ENCODE measurements around the gene NRIP1.

The NRIP1 gene

DNA sequence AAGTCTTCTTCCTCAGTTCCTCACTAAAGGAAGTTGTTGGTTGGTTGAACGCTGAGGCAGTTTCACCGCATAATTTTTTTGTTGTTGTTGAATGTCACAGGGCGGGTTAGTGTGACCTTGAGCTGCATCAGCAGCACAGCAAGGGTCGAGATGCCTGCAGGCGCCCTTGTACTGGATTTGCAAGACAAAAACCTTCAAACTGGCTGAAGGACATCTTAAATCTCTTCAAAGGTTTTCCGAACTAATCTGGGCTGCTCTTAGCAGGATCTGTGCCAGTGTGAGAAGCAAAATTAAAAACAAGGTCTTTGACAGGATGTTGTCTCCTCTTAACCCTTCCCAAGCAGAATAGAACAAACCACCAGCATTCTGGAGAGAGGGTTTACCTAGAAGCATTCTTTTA is 59.4 kb downstream of the NRIP1 start:
- no peak for DNase-seq

DNA sequence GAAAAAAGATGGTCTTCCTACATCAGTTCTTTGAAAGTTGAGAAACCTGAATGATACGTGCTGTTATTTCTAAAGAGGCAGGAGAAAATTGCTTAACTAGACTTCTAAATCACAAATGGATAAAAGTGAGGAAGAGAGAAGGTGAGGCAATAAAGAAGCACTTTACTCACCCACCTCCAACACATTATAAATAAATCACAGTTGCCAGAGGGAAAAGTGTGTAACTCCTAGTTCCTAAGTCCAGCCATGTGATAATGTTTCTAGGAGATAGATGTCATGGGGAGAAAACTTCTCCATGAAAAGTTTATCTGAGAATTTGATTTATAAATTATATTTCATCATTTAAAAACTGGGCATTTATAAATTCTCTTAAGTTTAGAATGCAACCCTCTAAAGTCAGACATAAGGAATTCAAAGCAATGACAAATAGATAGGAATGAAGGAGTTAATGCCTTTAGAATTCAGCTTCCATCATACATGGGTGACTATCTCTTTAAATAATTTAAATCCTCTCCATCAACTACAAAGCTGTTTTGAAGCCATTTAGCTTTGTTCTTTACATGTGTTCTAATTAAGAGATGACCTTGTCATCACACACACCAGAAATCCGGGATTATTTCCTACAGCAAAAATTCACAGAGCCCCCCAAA is 60.0 kb downstream of the NRIP1 start:
- DNase-seq: no peak

DNA sequence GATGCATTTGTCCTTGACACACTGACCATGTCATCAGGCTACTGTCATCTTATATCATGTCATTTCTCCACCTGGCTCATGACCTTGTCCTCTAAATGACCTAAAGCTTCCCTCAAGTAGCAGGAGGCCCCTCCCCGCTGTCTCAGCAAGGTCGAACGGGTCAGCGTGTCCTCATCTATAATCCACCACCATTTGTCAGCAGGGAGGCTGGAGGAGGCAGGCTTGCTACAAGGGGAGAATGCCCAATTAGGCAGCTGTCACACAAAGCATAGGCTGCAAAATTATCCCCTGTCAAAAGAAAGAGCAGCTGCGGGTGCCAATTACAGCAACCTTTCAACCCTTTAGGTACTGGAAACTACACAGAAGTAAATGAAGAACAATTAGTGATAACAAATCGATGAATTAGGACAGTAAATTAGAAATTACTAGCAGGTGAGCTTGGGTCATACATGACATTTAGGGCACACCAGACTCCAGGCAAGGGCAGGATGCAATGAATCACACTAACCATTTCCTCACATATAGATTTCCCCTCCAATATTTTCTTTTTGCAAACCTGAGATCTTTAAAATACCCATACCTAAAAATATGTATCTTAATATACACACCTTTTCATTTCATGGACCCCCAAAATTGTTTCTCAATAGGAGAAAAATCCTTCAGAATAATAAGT is 61.2 kb downstream of the NRIP1 start:
- DNase-seq: no peak

DNA sequence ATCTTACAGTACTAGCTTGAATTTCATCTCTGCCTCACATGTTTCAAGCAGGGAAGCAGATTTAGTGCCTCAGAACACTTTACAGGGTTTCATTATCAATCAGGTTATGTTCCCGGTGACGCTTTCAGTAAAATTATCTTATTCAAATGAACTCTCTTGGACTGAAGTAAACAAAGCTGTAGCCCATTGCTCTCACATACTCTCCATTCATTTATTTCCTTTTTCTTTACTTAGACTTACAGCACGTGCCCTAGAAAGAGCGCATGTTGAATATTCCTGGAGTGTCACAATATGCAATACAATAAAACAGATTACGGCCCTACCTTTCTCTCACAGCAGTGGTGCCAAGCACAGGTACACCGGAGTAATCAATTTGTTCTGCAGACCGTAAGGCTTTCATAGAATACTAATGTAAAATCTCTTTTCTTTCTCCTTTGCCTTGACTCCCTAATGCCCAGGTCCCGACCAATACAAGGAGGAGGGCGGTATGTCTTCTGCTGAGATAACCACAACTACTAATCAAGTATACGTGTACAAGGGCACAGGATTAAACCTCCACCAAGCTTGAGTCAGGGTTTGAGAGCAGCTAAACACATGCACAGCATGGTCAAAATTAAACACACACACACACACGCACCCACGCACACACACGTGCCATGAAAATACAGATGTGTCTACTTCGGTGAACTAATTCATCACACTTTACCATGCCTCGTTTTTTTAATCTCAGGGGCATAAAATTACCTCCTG is 62.8 kb downstream of the NRIP1 start:
- no peak for DNase-seq

DNA sequence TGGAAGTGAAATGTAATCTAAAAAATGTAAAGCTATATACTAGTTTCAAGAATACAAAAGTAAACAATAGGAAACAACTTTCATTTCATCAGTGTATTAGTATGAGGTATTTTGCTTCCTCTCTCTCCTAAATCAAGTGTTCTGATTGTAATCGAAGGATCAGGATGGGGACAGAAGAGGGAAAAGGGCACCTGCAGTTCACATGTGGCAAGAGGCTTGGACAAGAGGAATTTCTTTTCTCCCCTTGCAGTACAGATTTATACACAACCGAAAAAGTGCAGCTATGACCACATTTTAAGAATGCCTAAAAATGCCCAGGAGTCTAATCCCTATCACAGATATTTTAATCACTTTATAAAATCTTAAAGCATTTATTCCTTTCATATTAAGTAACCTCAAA is 63.7 kb downstream of the NRIP1 start:
- DNase-seq: no peak

DNA sequence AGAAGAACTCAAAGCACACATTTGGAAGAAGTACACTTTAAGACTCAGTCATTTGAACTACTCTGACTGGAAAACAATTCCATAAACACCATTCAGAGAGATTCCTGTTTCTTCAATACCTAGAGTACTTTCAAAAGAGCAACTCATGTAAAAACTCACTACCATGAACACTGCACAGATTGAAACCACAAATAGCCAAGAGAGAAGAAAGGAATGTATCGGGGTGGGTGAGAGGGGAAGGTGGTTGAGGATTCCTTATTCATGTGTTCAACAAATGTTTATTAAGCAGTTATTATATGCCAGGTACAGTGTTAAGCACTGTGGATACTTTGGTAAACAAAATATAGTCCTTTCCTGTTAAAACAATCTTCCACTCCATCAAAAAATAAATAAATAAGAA is 64.7 kb downstream of the NRIP1 start:
- no peak for DNase-seq

DNA sequence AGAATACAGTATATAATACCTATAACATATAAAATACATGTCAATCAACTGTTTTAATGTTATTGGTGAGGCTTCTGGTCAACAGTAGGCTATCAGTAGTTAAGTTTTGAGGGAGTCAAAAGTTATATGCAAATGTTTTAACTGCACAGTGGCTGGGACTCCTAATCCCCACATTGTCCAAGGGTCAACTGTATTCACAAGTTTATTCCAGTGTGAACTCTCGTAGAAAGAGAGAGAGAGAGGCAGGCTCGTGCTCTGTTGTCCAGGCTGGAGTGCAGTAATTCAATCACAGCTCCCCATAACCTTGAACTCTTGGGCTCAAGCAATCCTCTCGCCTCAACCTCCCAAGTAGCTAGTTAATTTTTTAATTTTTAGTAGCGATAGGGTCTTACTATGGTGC is 66.0 kb downstream of the NRIP1 start:
- DNase-seq: no peak

DNA sequence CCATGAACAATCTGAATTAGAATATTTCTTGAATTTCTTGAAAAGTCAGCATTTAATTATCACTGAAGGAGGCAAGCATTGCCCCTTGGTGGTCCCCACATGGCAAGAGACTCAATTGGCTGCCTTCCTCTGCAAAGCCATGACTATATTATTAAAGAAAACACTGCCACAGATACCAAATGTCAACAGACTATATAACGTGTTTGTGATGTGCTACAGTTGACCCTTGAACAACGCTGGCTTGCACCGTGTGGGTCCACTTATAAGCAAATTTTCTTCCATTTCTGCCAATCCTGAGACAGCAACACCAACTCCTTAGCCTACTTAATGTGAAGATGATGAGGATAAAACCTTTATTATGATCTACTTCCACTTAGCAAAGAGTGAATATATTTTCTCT is 66.5 kb downstream of the NRIP1 start:
- no peak for DNase-seq

DNA sequence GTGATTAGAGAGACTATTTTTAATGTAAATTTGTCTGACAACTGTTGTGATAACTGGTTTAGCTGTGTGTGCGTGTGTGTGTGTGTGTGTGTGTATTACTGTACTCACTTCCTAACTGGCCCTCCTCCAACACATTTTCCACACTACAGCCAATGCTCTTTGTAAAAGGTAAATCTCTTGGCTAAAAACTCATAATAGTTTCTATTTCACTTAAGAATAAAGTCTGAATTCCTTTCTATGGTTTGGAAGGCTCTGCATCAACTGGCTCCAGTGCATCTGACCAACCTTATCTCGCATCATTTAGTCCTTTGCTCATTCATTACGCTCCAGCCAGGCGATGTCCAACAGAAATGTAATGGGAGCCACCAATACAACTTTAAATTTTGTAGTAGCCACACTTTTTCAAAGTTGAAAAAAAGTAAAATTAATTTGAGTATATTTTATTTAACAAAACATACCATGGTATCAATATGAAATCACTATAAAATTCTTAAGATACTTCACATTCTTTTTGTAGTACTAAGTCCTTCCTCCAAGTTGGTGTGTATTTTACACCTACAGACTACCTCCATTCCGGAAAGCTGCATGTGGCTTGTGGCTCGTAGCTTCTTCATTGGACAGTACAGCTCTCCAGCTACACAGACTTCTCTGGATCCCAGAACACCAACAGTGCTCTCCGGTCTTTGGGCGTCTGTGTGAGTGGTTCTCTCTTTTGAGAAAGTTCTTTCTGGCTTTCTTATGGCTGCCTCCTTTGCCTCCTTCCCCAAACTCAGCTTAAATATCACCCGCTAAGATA is 68.9 kb downstream of the NRIP1 start:
- no peak for DNase-seq

DNA sequence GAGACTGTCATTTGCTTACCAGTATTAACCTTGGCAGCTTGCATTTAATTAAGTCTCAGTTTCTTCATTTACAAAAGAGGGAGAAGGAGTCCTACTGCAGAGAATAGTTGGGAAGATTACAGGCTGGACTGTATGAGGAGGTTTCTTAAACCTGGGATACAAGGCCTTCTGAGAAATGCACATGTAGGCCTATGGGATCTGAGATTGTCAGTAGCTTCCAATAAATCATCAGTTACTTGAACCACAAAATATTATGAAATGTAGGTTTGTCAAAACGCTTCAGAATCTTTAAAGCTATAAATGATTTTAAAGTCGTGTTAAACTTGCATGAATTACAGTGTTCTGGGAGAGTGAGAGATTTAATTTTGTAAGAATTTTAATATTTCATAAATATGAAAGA is 69.6 kb downstream of the NRIP1 start:
- DNase-seq: no peak

DNA sequence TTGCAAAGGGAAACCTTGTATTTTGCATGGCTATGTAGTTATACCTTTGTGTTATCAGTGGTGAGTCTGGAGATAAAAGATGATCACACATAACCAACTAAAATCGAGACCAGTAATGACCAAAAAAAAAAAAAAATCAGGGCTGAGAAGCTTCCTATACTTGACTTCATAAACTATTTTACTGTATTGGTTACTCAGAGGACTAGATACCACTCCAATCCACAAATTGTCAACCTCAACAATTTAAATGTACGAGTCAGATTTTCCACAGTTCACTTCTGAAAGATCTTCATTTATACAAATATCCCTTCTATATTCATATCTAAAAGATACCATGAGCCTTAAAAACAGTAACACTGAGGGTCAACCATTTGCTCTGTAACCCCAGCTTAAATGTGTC is 71.7 kb downstream of the NRIP1 start:
- no peak for DNase-seq

DNA sequence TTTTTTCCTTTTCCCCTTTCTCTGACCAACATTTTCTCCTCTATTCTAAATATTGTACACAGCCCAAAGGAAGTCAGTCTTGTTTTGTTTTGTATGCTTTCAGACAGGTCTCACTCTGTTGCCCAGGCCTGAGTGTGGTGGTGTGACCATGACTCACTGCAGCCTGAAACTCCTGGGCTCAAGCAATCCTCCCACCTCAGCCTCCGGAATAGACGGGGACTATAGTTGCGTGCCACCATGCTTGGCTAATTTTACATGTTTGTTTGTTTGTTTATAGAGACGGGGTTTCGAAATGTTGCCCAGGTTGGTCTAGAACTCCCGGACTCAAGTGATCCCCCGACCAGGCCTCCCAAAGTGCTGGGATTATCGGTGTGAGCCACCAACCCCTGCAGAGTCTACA is 72.8 kb downstream of the NRIP1 start:
- no peak for DNase-seq

DNA sequence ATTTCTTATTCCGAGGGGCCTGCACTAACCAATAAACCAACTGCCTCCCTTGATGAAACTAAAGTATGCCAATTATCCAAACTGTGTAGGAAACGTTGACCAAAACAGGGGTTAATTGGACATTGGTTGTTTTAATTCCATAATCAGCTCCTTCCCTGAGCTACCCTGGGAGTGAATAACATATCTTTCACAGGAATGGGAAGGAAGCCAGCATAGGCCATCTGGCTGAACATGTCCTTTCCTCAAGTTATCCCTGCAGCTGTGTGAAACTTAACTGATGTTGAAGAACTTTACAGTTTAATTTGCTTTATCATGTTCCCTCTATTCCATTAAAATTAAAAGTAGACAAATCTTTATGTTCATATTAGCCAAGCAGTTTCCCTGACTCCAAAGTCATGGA is 75.4 kb downstream of the NRIP1 start:
- DNase-seq: no peak

DNA sequence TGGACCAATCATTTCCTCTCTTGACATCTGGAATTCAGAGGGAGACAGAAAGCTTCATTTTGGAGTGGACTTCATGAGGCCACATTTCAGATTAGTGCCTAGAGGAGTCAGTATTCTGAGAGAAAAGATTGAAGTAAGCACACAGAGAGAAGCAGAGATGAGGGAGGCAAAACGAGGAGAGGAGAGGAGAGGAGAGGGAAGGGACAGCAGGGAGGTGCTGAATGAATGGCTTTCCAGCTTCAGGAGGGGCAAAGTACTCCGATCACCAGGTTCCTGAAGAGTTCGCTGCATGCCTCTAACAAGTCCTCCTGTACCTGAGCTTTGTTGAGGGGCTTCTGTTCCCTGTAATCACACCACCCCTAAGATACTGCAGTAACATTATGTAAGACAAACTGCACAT is 76.0 kb downstream of the NRIP1 start:
- DNase-seq: no peak

DNA sequence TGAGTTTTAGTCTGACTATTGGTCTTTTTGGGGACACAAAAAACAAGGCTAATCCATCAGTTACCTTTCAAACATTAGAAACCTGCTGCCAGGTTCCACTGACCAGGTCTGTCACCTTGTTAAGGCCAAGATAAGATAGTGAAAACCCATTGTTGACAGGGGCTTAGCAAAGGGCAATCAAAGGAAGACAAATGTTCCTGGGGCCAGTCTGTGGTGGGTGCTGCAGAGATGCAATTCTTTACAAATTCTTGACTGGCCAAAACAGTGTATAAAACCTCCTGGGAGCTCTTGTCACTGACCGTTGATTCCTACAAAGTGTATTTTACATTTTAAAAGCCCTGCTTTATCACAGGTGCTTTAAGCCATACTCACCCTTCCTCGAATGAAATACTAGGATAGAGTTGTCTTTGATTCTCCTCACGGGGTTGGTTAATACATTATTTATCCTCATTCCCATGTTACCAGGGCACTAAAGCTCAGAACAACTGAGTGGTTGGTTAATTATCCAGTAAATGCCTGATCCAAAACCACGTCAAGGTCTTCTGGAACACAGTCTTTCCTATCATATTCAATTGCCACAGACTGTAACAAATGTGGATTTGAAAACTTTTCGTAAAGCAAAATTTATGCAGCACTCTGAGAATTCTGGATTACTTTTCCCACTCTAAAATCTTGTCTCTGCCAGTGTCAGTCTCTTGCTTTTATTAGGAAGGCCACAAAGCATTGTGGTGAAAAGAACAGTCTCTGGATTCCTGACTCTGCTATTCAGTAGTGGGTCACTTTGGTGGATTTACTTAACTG is 77.2 kb downstream of the NRIP1 start:
- DNase-seq: no peak

DNA sequence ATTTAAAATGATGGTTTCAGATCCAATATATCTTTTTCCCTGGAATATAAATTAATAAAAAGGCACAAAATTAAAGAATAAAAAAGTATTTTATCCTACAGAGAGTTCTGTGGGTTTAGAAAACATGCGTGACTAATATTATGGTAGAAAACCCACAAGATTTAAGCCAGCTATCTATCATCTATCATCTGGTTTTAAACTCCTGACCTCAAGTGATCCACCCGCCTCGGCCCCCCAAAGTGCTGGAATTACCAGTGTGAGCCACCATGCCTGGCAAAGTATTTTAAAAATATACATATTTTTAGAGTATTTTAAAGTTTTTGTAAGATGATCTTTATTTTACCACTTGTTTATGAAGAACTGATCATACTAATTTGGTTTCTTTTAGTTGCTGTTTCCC is 79.5 kb downstream of the NRIP1 start:
- no peak for DNase-seq

DNA sequence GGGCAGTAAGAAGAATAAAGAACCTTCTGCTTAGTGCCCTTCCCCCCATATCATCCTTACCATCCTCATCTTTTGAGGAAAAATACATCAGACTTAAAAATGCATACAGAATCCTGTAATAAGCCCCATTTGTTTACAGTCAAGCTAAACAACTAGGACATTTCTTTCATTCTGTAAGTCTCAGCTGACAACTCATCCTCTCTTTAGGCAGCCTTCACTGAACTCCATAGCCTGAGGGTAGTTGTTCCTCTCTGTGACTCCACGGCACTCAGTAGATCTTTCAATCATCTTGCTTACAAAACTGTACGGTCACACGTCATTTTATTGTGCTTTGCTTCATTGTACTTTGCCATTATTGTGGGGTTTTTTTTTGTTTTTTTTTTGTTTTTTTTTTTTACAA is 82.5 kb downstream of the NRIP1 start:
- no peak for DNase-seq

DNA sequence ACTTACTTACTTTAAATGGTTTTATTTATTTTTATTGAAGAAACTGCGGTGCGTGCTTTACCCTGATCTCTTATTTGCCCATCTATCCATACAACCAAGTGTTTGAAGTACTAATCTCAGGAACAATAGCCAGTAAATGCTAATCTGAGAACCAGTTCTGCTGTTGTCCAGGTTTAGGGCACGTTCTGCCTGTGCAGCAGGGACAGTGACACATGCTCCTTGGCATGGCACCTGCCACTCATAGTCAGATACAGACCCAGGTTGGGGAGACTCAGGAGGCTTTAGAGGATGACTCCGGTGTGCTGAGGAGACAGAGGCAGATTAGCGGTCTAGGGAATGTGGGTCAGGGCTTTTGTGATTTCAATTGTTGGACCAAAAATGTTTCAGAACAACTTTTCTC is 83.6 kb downstream of the NRIP1 start:
- no peak for DNase-seq

DNA sequence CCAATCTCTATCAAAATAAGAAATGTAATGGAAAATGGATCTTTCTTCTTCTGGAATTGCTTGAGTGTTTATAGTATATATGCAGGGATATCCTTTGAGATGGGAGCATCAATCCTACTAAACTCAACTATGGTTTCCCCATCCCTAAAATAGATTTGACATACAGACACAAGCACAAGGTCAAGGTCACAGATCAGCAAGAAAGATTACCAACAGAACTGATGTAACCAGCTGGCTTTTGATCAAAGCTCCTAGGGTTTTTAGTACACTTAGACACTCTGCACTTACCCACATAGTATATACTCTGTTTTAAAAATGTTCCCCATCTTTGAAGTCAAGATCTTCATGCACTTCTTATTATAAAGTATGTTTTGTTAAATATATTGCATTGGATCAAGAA is 85.5 kb downstream of the NRIP1 start:
- no peak for DNase-seq

DNA sequence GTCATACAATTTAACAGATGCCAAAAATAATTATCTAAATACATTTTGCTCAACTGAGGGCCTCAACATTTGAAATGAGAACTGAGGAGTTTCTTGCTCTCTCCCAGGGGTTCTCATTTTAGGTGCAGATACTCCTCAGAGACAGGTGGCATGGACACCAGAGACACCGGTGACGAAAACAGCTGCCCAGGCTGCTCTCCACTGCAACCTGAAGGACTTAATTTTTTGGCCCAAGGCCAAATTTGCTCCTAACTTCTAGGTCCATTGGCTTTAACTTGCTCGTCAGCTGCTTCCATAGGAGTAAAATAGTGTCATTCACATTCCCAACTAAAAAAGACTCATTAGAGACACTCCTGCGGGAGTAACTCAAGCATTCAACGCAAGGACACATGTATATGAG is 87.0 kb downstream of the NRIP1 start:
- DNase-seq: no peak

DNA sequence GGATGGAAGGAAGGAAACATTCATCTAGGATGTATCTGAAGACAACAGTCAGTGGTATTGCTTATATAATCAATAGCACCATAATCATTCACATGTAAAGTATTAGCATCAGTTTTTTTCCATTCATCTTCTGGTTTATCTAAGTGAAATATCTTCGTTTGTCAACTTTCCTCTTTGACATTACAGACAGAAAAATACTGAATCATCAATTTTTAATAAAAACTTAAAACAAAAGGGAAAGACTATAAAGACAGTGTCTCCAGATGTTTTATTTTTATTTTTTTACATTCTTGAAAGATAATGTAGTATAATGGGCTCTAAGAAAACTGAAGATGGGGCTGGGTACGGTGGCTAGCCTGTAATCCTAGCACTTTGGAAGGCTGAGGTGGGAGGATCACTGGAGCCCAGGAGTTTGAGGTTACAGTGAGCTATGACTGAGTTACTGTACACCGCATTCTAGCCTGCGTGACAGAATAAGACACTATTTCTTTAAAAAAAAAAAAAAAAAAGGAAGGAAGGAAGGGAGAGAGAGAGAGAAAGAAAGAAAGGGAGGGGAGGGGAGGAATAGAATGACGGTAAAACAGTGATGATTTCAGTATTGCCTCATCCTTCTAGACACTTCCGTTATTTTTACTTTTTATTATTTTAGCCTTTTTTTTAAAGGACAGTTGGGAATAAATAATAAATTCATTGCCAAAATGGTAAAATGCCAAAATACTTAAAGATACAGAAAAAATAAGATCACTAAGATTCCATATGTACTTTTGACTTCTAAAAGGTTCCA is 89.5 kb downstream of the NRIP1 start:
- DNase-seq: no peak

DNA sequence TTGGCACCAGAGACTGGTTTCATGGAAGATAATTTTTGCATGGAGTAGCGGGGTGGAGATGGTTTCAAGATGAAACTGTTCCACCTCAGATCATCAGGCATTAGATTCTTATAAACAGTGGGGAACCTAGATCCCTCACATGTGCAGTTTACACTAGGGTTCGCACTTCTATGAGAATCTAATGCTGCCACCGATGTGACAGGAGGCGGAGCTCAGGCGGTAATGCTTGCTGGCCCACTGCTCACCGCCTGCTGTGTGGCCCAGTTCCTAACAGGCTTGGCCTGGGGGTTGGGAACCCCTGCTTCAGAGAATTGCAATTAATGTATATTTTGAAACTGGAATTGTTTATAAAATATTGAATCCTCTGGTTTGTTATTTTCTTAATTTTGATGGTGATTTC is 92.1 kb downstream of the NRIP1 start:
- no peak for DNase-seq

Data from activated CD4-positive, alpha-beta T cell treated with anti-CD3 and anti-CD28 coated beads for 48 hours (primary cell).